Measurements from ENCODE around the gene MYO3B. TPM values are rescaled to one million over a fixed set of nuclear protein-coding genes. Genes with fewer than 3 reads are reported as not detected.

Gene MYO3B
- polyA plus RNA-seq, 4 donors, result 7.9 to 9.3 (median 8.7) TPM

DNA sequence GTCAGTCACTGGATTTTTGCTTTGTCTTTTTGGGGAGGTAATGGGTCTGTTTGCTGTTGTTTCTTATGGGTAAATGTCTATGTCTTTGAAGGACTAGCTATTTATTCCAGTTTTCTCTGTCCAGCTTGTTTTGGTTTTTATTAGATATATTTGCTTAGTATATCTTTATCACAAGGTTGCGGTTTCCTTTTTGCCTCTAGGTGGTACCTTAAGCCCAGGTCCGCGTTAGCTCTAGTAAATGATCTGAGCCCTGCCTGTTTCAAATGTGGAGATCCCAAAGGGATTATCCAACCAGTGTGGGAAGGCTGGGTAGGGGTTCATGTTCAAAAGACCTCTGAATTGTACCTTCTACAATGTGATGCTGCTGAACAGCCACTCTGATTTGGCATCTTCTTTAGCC is 114.5 kb downstream of the MYO3B start:
- DNase-seq (ENCODE audit: low read depth in 4 of 4, low spot score in 2 of 4), result no peak

DNA sequence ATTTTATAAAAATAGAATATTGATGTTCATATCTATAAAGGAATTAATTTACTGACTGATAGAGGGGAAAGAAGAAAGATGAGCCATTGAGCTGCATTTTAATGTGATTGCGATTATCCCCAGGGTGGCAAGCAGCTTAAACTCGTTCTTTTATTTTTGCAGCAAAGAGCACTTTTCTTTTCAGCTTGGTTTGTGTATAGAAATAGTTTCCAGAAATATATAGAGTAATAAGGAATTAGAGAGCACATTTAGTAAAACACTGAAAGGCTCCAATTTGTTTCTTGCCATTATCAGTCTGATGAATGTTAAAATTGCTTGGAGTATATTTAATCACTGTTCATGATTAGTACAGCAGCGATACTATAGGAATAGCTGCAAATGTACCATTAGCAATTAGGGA is 119.5 kb downstream of the MYO3B start:
- no peak for DNase-seq (ENCODE audit: low read depth in 4 of 4, low spot score in 2 of 4)

DNA sequence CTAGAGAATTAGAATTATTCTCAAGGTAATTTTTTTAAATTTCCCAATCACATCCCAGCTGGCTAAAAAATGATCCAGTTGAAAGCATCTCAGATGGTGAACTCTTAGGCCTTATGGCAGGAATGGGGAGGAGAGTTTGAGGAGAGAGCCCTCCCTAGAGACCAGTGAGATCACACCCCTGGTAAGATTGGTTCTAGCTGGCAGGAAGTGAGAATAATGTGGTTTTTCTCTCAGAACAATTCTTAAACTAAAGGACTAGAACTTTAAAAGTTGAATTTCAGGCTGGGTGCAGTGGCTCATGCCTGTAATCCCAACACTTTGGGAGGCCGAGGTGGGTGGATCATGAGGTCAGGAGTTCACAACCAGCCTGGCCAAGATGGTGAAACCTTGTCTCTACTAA is 120.2 kb downstream of the MYO3B start:
- DNase-seq (ENCODE audit: low read depth in 4 of 4, low spot score in 2 of 4), result no peak

DNA sequence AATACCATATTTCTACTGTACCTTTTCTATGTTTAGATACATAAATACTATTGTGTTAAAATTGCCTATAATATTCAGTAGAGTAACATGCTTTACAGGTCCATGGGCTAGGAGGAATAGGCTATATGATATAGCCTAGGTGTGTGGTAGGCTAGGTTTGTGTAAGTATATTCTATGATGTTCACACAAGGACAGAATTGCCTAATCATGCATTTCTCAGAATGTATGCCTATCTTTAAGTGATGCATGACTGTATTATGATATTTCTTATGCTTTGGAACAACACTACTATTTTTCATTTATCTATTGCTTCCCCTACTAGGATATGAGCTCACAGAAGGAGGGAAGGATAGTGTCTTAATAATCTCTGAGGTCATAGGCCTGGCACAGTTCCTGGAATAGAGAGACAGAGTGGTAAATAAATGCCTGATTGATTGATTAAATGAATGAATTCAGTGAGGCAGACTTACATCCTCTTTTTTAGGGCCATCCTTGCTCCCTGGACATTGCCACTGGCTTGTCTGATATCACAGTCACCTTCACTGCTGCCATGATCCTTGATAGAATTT is 121.0 kb downstream of the MYO3B start:
- no peak for DNase-seq (ENCODE audit: low read depth in 4 of 4, low spot score in 2 of 4)

DNA sequence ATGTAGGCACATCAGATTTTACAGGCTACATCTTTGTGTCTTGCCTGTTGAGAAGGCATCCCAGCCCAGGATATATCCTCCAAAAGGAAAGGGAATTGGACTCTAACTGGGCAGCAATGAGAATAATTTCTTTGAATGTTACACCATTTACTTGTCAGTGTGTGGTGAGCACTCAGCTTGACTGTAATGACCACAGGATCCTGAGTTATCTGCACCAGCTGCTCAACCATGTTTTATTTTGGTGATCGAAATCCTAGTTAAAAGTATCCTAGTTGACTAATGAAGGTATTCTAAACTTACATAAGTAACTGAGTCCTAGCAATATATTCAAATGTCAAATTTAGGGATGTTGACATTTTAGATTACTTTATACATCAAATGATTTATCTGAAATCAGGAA is 123.0 kb downstream of the MYO3B start:
- no peak for DNase-seq (ENCODE audit: low read depth in 4 of 4, low spot score in 2 of 4)

DNA sequence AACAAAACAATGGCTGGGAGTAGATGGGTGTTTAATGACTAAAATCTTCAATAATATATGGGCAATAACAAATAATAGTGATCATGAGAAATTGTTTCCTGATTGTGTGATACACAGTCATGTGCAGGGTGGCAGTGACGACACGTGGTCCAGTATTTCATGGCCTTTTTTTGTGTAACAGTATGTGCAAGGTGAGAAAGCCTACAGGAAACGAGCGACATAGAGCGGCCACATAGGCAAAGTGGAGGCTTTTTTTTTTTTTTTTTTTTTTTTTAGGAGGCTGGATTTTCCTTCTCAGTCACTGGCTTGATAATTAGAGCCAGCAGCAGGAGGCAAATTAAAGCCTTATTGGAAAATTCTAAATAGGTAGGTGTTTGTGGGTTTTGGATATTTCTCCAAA is 123.7 kb downstream of the MYO3B start:
- no peak for DNase-seq (ENCODE audit: low read depth in 4 of 4, low spot score in 2 of 4)

DNA sequence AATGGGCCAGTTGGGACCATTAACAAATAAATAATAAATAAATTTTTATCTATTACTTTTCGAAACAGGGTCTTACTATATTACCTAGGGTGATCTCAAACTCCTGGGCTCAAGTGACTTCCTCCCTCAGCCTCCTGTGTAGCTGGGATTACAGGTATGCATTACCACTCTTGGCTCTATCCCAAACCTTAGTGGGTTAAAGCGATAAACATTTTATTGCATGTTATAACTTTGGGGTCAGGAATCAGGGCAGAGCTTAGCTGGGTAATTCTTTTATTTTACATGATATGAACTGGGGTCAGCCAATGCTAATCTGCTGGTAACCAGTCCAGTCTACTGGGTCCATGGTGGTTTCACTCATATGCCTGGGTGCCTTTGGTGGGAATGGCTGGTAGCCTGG is 127.8 kb downstream of the MYO3B start:
- DNase-seq (ENCODE audit: low read depth in 4 of 4, low spot score in 2 of 4), result no peak

DNA sequence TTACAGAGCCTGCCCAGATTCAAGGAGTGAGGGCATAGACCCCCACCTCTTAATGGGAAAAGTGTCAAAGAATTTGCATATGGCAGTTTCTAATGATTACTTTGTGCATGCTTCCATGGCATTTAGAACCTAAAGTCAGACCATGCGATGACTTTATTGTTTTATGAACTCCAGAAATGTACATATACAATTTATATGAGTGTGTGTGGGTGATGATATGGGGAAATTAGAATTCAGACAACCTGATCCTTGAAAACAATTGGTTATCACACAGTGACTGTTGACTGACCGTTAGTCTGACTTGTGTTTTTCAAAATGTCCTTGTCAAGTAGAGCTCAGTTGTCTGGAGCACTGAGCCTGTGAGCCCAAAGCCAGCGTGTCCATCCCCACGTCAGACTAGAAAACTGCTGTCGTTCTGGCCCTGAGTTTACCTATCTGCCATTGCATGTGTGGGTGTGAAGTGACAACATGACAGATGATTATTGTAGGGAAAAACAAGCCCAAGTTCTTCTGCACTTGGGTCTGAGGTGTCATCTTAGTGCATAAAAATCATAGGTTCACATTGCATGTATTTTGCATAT is 128.4 kb downstream of the MYO3B start:
- DNase-seq (ENCODE audit: low read depth in 4 of 4, low spot score in 2 of 4), result no peak

DNA sequence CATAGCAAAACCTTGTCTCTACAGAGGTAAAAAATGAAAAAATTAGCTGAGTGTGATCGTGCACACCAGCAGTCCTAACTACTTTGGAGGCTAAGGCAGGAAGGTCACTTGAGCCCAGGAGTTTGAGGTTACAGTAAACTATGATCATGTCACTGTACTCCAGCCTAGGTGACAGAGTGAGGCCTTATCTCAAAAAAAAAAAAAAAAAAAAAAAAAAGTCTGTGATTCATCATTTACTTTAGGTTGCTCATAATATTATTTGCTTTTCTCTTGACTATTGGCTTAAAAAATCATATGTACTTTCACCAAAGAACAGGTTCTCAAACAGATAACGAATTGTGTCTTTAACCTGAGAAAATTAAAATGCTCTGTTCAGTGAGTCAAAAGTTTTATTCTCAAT is 129.1 kb downstream of the MYO3B start:
- DNase-seq (ENCODE audit: low read depth in 4 of 4, low spot score in 2 of 4), result no peak

DNA sequence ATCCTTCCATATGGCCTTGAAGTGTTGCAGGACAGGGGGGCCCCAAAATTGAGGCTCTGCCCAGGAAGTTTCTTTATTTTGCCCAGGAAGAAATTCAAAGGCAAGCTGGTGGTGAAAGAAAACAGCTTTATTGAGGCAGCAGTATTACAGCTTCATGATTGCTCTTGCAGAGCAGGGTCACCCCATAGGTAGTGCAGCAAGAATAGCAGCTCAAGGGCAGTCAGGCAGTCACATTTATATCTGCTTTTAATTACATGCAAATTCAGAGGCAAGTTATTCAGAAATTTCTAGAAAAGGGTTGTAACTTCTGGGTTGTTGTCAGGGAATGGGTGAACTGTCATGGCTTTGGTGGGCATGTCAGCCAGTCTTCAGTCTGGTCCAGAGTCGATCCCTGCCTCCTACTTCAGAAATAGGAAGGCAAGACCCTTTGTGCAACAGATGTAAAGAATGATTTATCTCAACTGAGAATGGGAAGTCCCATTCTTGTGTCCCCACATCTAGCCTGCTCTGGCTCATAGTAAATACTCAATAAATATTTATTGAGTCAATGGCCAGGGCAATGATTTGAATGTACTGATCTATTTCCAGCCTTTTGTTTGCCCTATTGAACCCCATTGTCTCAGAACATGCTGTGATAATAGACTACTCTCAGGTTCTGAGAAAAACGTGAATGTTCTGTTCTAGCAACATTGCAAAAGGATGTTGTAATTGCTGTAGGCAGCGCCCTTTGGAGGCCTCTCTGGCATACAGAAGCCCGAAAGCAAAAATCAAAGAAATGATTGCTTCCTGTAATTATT is 129.8 kb downstream of the MYO3B start:
- DNase-seq (ENCODE audit: low read depth in 4 of 4, low spot score in 2 of 4), result no peak

DNA sequence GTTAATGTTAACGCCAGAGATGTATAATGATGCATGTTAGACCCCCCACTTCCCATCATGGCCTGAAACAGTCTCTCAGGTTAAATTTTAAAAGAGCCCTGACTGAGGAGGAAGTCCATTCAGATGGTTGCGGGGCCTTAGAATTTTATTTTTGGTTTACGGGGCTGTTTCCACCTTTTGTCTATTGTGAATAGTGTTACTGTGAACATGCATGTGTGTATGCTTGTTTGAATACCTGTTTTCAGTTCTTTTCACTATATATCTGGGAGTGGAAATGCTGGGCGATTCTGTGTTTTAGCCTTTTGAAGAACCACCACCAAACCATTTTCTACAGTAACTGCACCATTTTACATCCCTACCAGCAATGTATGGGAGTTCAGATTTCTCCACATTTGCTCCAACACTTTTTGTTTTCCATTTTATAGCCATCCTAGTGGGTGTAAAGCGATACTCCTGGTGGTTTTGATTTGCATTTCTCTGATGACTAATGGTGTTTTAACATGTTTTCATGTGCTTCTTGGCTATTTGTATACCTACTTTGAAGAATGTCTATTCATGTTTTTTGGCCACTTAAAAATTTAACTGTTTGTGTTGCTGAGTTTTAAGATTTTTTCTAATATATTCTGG is 133.0 kb downstream of the MYO3B start:
- DNase-seq (ENCODE audit: low read depth in 4 of 4, low spot score in 2 of 4), result no peak

DNA sequence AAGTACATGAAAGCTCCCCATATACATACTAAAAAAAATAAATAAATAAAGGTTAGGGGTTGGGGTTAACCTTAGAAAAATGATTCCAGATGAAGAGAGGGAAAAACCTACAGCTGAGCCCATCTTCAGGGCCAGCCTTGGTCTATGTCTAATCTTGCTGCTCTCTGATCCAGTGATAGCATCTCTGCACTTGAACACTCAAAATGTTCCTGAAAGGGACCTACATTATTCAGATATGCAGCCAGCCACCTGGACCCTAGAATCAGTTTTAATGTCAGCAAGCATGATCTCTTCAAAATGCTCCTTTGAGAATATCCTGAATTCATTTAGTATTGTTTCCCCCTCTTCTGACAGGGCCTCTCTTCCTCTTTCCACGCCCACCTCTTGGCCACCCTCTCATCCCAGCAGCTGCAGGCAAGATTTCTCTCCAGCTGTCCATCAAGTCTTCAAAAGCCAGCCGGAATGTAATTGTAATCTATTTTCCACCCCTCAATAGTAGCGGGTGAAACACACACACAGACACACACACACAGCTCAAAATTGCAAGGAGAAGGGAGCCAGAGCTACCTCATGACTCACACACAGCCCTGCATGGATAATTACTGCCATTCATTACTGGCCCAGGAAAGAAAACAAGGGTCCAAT is 135.5 kb downstream of the MYO3B start:
- DNase-seq (ENCODE audit: low read depth in 4 of 4, low spot score in 2 of 4), result no peak

DNA sequence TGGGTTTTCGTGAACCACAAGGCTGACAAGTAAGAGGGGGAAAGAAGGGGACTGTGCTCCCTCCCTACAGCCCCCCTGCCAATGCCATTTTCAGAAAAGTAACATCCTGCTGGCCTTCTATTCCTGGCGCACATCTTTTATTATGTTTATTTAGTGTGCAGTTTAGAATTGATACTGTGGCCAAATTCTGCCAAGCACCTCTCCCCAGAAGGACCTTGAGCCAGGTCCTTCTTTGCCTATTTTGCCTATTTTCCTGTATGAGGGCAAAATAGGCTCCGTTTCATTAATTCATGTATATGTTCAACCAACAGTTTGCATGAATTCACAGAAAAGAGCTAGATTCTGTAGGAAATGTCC is 136.0 kb downstream of the MYO3B start:
- DNase-seq (ENCODE audit: low read depth in 4 of 4, low spot score in 2 of 4), result no peak

DNA sequence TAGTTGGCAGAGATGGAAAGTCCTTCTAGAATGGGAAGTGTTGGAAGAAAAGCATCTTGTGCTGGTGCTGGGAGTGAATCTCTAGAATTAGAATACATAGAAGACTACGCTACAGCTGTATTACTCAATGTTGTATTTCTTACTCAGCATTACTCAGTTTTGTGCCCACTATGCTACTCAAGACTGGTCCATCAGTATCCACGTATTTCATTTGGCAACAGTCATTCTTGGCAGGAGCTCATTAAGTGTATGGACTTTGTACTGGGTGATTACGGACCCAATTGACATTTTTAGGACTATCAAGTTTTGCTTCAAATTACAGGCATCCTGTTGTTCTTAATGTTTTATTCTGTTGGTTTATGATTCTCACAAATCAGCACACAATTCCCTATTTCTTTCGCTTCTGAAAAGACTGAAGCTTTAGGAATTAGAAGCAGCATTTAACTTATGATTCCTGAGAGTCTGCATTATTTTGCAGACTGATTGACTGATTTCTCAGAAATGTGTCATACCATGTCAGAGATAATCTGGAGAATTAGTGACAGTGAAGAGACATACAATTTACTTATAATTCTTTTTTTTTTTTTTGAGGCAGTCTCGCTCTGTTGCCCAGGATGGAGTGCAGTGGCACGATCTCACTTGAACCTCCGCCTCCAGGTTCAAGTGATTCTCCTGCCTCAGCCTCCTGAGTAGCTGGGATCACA is 136.9 kb downstream of the MYO3B start:
- DNase-seq (ENCODE audit: low read depth in 4 of 4, low spot score in 2 of 4), result no peak

DNA sequence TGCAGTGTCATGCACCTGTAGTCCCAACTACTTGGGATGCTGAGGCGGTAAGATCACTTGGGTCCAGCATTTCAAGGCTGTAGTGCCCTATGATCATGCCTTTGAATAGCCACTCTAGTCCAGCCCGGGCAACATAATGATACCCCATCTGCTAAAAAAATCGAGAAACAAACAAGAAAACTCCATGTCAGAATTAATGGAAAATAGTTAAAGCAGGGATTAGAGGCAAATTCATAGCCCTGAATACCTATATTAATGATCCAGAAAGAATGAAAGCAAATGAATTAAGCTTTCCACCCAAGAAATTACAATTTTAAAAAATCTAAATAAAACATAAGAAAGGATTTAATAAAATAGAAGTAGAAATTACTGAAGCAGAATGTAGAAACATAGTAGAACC is 143.0 kb downstream of the MYO3B start:
- no peak for DNase-seq (ENCODE audit: low read depth in 4 of 4, low spot score in 2 of 4)

DNA sequence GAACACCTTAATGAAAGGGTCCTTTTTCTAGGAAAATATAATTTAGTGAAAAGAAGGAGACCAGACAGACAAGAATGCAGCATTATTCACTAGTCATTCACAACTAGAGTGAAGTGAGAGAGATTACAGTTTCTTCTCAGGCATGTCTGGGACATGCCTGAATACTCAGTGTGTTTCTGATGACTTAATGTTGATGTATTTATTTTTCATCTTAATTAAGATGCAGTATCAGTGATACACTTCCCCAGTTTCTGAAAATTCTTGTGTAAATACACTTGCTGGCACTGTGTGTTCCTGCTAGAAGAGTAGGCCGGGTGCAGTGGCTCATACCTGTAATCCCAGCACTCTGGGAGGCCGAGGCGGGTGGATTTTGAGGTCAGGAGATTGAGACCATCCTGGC is 143.6 kb downstream of the MYO3B start:
- DNase-seq (ENCODE audit: low read depth in 4 of 4, low spot score in 2 of 4), result no peak

DNA sequence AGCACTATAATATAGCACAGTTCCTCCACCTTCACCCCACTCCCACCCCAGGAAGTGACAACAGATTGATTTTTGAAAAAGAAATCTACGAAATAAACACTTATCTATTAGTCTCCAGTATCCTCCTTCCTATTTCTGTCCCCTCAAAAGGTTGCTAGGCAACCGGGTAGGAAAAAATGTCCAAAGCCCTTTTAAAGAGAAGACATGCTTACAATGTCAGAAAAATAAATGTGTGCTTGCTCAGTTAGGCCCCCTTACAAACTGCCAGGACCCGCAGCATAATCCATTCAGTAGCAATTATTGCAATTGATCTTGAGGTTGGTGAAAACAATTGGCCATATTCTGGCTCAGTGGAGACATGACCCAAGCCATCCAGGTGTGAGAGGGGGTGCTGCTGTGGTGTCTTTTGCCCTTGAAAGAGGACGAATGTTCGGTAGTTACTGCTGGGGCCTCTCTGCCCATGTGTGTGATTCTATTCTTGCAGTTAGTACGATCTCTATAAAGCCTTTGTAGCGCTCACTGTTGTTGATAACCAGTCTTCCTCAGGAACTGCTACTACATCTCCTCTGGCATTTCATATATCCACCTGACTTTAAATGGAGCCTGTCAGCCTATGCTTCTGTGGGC is 144.3 kb downstream of the MYO3B start:
- DNase-seq (ENCODE audit: low read depth in 4 of 4, low spot score in 2 of 4), result no peak

DNA sequence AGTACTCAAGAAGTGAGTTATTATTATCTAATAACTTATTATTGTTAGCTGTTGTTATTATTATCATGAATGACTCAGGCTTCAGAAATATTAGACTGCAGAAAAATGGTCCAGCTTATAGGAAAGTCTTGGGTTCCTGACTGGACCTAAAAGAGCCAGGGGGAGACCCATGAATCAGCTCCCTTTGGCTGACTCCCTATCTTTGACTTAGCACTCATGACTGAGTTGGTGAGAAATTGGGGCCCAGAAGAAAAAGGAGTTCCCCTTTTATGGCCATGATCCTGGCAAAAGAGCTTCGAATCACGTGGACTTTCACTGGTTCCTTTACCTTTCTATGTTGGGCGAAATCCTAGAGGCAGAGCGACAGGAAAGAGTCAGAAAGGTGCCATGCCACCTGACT is 145.8 kb downstream of the MYO3B start:
- no peak for DNase-seq (ENCODE audit: low read depth in 4 of 4, low spot score in 2 of 4)

DNA sequence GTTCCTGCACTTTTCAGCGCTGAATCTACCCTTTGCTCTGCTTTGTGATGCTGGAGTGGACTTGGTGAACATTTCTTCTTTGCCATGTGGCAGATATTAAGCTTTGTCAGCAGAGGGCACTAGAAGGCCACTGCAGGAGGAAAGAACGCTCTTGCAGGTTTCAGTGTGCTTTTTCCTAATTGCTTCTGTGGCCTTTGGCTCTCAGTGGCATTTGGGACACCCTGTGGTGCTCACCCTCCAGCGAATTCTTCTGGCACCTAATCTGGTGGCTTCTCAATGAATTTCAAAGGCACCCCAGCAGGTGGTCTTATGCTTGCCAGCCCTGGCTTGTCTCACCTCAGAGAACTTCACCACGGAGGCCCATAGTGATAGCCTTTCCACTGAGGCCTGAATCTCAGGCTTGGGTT is 146.7 kb downstream of the MYO3B start:
- peak in 2 of 4 donors; percentile 6 to 15 for DNase-seq (ENCODE audit: low read depth in 4 of 4, low spot score in 2 of 4)

DNA sequence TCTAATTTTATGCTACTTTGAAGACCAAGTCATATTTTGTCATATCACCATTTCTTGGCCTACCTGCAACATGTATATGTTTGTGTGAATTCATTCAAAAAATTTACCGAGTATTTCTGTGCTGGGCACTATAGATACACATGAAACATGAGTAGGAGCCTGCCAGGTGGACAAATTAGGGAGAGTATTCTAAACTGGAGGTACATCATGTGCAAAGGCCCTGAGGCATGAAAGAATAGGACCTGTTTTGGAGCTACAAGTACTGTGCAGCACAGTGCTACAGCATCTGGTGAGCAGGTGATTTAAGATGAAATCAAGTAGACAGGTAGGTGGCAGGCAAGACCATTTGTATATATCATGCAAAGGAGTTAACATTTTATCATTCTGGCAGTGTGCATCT is 152.9 kb downstream of the MYO3B start:
- DNase-seq (ENCODE audit: low read depth in 4 of 4, low spot score in 2 of 4), result no peak
